Stimulated activated CD8-positive, alpha-beta memory T cell treated with anti-CD3 and anti-CD28 coated beads, Interleukin-7, amount 100 ng/mL, for 1 hour (primary cell): ENCODE results near the gene CD151.

Experiments used
- DNase-seq, 2 donors: peaks; one replicate each; pipeline ENCODE4 v3.0.0-alpha.2; 2020; ENCODE audit warnings: low read depth in 2 of 2

Gene CD151

DNA sequence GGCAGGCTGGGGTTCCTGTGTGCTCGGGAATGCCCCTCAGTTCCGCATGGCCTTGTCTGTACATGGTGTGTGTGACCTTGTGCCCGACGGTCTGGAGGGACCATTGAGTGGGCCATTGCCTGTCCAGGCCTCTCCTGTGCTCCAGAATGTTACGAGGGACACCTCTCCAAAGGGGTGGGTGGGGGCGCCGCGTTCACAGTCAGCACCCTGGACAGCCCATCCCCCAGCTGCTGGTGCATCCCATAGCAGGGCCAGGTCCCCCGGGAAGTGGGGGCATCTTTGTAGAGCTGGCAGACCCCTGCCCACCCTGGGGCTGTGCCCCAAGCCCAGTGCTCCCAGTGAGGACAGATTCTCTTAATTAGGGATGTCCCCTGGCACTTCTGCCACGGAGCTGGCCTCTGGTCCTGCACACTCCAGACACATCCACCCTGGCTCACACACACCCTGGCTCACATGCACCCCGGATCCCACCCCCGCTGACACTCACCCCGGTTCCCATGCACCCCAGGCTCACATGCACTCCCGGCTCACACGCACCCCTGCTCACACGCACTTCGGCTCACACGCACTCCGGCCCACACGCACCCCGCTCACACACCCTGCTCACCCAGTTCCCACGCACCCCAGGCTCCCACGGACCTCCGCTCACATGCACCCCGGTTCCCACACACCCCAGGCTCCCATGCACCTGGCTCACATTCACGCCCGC, 25.5 kb downstream of the CD151 start:
- DNase-seq = no peak

DNA sequence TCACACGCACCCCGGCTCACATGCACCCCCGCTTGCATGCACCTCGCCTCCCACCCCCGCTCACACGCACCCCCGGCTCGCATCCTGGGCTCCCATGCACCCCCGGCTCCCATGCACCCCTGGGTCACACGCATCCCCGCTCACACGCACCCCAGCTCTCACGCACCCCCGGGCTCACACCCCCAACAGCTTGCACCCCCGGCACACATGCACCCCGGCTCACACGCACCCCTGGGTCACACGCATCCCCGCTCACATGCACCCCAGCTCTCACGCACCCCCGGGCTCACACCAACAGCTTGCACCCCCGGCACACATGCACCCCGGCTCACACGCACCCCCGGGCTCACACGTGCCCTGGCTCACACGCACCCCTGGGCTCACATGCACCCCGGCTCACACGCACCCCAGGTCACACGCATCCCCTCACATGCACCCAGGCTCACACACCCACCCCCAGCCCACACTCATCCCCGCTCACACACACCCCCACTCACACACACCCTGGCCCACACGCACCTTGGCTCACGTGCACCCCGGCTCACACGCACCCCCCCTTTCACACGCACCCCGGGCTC, 26.1 kb downstream of the CD151 start:
- no peak for DNase-seq

DNA sequence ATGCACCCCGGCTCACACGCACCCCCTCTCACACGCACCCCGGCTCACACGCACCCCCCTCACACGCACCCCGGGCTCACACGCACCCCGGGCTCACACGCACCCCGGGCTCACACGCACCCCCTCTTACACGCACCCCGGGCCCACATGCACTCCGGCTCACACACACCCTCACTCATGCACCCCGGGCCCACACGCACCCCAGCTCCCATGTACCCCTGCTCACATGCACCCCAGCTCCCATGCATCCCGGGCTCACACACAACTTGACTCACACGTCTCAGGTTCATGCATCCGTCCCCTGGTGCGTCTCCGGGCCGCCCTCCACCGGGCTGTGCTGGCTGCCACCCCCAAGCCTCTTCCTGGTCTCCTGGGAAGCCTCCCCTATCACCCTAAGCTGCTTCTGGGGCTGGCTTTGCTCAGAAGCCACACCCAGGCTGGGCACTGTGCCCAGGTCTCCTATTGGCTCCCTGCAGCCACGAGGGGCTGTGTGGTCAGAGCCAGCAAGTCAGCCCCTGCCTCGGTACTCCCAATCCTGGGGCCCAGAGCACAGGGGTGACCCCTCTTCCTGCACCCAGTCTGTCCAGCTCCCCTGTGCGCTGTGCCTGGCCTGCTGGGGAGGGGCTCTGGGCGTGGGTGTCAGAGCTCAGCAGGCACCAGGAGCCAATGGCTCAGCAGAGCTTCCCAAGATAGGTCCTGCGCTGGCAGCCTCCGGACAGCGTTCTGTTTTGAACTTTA, 26.8 kb downstream of the CD151 start:
- no peak for DNase-seq

DNA sequence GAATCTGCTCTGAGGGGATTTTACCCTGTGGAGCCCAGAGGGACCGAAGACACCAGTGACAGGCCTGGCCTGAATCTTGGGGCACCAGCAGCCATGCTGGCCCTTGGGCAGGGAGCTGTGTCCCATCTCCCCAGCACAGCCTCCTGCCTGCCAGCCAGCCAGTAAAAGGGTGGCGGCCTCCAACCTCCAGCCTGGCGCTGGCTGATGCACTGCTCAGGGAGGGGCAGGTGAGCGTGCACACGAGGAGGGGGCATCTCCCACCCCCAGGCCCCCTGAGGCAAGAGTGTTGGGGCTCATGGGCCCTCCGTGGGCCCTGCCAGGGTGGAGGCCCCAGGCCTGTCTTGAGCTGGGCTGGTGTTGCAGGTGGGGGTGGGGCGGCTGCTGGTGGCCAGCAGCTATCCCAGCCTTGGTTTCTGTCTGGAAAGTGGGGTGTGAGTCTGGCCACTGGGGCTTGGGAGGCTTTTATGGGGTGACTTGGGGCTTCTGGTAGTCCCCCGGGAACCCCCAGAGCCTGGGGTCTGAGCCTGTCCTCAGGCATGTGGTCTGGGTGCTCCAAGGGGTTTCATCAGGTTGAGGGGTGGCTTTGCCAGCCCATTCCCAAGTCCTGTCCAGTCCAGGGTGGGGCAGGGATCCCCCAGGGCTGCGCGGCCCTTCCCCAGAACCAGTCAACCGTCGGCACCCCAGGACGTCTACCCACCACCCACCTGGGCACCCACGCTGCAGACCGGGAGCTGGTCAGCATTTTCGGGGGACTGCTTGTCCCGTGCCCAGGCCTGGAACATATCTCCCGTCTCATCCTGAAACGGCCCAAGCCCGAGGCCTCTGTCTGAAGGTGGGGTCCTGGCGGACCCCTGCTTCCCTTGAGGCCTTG, 27.7 kb downstream of the CD151 start:
- no peak for DNase-seq

DNA sequence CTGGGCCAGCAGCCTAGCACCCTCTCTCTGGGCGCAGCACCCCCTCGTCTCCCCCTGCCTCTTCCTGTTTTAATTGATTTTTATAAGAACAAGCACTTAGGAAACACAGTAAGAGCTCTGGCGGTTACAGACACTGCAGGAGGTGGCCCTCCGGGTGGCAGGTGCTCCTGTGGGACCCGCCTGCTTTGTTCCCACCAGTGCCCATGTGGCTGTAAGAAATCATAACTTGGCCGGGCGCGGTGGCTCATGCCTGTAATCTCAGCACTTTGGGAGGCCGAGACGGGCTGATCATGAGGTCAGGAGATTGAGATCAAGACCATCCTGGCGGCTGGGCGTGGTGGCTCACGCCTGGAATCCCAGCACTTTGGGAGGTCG, 28.3 kb downstream of the CD151 start:
- no peak for DNase-seq

DNA sequence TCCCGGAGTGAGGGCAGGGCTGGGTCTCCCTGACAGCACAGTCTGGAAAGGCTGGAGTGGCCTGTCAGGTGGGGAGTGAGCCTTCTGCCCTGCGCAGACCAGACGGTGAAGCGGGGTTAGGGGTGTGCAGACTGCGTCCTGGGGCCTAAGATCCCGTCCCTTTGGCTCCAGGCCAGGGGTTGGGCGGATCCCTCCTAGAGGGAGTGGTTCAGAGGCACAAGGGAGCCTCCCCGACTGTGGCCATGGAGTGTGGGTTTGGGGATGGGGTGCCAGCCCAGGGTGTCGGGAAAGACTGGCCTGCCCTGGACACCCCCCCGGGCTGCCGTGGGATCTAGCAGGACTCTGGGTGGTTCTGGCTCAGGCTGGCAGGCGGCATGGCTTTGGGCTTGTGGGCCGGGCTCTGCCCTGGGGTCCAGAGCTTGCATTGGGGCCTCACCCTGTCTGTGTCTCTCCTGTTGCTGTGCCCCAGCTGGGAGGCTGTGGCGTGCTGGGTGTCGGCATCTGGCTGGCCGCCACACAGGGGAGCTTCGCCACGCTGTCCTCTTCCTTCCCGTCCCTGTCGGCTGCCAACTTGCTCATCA, 29.4 kb downstream of the CD151 start:
- DNase-seq = no peak

DNA sequence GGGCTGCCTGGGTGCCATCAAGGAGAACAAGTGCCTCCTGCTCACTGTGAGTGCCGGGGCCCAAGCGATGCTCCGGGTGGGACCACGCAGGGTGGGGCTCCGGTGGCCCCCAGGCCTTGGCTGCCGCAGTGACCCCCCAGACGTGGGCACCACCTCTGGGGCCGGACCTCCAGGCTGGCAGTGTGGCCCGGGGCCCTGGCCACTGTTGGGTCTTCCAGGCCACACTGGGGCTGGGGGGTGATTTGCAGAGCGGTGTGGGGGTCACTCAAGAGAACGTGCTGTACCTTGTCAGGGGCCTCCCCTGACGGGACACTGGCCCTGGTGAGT, 29.9 kb downstream of the CD151 start:
- no peak for DNase-seq

DNA sequence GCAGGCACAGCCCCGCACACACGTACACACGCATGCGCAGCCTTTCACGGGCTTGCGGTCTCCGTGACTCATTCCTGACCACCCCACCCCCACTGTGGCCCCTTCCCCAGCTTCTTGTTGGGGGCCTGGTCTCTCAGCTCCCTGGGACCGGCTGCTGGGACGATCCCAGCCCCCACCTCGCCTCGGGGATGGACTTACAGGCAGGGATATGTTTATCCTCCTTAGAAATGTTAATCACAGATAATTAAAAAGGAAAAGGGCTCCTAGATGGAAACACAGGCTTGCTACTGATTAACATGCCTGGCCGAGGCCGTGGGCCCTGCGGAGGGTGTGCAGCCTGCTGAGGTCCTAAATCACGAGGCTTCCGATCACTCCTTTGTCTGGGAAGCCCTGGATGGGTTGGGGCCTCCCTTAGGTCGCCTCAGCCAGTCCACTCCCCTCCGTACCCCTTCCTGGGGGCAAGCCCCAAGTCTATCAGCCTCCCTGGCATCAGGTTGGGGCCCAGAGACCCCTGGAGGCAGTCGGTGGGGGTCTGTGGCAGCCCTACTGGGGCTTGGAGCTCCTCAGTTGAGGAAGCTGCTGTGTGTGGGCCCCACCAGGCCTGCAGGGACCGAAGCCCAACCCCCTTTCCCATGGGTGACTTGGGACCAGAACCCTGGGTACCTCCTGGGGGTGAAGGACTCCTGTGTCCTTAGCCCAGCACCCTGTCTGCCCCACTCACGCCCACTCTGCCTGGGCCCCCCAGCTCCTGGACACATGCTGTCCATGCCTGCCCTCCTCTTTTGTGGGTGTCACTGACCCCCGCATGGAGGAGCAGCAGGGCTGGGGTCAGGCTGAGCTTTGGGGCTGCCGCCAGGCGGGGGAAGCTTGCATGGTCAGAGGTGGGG, 30.5 kb downstream of the CD151 start:
- DNase-seq = no peak

DNA sequence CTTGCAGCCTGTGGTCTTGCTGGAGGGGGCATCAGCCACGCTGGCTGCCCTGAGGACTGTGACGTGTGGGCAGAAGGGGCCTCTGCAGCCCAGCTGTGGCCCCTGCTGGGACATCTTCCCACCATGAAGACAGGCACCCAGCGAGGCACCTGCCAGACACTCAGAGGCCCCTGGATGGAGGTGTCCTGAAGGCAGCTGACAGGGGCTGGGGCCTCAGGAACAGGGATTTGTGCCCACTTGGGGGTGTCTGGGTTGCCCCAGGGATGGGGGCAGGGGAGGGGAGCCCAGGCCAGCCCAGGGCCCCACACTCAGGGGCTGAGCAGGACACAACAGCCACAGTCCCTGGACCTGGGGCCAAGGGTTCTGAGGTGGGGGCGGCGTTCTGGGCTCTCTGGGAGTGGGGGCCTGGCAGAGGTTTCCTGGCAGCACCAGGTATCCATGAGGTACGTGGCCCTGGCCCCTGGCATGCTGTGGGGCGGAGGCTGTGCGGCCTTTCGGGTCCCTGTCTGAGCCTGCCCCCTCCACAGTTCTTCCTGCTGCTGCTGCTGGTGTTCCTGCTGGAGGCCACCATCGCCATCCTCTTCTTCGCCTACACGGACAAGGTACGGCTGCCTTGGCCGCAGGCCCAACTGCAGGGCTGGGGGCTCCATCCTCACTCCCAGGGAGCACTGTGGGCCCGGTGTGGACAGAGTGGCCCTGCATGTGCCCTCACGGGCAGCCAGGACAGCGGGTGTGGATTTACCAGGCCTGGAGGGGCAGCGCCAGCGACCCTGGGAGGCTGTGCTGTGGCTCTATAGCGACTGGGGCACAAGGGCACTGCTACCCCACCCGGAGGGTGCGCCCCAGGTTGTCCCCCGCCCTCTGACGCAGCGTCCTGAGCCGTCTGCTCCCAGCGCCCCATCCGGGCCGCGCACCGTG, 31.4 kb downstream of the CD151 start:
- no peak for DNase-seq

DNA sequence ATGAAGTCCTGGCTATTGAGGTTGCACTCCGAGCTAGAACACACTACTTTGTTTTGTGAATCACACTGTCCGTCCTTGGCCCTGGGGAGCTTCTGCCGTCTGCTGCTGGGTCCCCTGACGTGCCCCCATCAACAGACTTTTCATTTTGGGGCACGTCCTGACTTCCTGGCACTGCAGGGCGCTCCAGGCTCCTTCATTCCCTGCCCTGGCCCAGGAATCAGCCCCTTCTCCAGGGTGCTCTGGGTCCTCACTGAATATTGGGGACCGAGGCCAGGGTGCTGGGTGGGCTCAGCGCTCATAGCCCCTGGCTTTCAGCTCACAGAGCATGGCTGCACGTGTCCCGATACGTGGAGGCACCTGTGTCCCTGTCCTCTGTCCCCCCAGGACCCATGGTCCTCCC, 32.1 kb downstream of the CD151 start:
- no peak for DNase-seq

DNA sequence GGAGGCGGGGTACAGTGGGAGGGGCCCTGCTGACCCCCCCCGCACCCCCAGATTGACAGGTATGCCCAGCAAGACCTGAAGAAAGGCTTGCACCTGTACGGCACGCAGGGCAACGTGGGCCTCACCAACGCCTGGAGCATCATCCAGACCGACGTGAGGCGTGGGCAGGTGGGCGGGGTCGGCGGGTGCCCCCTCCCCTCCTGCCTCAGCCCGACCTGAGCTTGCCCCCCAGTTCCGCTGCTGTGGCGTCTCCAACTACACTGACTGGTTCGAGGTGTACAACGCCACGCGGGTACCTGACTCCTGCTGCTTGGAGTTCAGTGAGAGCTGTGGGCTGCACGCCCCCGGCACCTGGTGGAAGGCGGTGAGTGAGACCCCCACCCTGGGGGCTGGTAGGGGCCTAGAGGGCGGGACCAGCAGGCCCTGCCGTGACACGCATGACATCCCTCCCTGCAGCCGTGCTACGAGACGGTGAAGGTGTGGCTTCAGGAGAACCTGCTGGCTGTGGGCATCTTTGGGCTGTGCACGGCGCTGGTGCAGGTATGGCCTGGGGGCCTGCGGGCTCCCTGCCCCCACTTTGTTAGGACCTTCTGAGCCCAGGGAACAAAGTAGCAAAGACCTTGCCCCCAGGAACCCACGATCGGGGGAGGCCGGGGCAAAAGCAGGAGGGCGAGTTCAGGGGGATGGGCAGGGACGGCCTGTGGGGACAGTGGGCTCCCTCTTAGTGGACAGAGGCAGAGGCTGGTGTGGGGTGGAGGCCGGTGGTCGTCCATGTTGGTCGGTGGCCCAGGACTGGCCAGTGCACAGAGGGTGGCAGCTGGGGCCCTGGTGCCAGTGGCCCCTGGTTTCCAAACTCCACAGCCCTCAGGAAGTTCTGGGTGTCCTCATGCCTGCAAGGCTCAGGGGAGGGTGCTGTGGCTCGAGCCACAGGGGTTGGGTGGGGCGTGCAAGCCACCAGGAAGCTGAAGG, 33.0 kb downstream of the CD151 start:
- DNase-seq = no peak

DNA sequence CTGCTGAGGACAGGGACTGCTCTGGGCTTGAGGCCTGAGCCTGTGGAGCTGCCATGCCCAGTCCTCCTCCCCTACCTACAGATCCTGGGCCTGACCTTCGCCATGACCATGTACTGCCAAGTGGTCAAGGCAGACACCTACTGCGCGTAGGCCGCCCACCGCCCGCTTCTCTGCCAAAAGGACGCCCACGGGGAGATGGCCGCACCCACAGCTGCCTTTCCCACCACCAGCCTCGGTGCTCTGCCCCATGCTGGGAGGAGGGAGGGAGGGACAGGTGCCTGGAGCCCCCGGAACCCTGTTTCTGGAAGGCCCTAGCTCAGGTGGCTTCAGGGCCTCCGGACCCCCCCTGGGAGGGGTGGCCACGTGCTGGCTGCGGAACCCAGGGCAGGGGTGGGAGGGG, 33.7 kb downstream of the CD151 start:
- DNase-seq = no peak

DNA sequence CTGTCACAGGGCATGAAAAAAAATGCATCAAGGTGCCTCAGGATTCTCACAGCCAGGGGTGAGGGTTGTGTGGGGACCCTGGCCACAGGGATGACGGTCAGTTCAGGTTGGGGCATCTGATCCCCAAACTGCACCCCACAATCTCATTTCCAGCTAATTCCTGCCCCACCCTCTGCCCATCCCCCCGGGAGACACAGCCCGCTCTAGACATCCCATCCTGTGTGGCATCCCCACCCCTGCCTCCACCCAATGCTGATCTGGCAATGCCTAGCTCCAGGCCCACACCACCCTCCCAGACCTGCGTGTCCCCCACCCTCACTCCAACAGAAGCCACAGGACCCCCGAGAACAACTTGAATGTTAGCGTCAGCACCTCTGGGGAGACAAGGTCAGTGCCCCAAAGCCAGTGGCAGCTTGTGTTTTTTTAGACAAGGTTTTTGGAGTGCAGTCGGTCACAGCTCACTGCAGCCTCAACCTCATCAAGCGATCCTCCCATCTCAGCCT, 35.2 kb downstream of the CD151 start:
- no peak for DNase-seq

DNA sequence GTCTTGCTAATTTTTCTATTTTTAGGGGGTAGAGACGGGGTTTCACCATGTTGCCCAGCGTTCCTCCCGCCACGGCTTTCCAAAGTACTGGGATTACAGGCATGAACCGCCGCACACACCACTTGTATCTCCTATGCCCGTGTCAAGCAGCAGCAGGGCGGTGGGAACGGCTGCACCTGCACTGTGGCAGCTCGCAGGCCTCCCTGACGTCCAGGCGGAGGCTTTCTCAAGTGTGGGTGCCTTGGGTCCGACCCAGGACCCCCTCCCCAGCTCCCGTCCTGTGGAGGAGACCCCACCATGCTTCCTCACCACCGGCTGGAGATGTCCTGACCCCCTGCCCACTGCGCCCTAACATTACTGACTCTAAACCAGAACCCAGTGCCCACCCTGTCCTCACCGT, 35.6 kb downstream of the CD151 start:
- no peak for DNase-seq

DNA sequence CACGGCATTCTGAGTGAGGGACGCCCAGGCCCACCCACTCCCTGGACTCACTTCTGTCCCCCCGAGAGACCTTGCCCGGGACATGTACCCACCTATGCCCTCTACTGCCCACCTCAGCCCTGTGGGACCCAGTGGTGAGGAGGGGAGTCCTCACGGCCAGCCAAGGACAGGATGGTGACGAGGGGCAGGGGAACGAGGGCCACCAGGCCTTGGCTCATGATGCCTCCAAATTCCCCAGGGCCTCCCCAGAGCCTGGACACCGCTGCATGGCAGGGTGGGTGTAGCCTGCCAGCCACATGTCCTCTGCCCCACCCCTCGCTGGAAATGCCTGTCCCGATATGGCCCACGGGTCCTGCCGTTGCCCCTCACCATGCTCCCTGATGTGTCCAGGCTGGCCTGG, 36.0 kb downstream of the CD151 start:
- no peak for DNase-seq

DNA sequence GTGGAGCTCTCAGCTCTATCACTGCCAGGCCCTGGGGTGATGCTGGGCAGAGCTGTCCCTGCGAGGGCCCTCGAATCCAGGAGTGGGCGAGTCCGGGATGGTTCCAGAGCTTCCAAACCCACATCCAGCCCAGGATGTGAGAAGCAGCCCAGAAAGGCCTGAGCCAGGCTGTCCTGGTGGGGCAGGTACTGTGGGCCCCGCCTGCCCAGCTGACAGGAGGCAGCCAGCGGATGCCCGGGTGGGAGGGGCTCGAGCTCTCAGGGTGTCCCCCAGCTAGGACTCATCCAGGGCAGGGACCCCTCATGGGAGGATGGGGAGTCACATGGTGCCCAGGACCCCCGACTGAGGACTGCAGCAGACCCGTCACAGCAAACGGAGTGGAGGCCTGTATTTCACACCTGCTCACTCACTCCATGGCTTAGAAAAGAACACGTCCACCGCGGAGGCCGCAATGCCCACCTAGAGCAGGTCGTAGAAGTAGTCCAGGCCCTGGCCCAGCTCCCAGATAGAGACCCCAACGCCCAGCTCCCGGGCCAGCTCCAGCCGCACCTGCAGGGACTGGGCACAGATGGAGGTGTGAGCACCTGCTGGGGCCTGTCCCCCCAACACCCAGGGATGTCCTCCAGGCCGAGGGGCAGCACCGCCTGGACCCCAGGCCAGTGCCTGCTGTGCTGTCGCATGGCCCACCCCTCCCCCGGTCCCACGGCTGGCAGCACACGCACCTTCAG, 36.8 kb downstream of the CD151 start:
- DNase-seq = no peak

DNA sequence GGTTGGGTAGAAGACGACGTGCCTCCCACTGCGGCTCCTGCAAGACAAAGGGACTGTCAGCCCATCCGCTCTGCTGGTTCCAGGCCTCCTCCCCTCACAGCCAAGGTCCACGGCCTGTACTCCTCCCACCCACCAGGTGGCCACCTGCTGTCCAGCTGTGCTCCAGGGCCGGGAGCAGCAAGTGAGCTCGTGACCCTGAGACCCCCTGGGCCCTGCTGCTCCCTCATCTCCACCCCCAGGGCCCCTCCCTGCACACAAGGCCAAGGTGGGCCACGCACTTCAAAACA, 37.3 kb downstream of the CD151 start:
- no peak for DNase-seq

DNA sequence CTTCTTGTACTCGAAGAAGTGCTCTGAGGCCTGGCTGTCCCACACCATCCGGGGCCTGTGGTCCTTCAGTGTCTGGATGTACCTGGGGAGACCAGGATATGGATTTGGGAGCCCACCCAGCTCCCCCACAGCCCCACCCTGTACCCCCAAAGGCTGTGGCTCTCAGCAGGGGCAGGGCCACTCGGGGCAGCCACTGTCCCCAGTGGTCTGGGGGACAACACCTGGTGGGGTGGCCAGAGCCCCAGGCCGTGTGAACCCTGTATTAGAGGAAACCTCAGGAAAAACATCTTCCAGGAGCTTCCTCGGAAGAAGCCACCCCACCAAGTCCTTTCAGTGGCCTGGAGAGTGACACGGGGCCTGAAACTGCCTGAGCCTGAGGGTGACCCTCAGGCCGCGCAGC, 37.7 kb downstream of the CD151 start:
- DNase-seq = no peak
